Stimulated activated CD8-positive, alpha-beta memory T cell treated with anti-CD3 and anti-CD28 coated beads, Interleukin-4, amount 100 ng/mL, for 48 hours (primary cell): ENCODE results near the gene DENND1A.

ENCODE experiments used
- DNase-seq: peaks from one replicate; pipeline ENCODE4 v3.0.0-alpha.2; 2020

The DENND1A gene

GRCh38 chr9:123397975-123398374 is 532.0 kb downstream of the DENND1A start:
- no peak for DNase-seq

- no peak for DNase-seq
Observed at GRCh38 chr9:123395689-123396511, 534.0 kb downstream of the DENND1A start.

DNA sequence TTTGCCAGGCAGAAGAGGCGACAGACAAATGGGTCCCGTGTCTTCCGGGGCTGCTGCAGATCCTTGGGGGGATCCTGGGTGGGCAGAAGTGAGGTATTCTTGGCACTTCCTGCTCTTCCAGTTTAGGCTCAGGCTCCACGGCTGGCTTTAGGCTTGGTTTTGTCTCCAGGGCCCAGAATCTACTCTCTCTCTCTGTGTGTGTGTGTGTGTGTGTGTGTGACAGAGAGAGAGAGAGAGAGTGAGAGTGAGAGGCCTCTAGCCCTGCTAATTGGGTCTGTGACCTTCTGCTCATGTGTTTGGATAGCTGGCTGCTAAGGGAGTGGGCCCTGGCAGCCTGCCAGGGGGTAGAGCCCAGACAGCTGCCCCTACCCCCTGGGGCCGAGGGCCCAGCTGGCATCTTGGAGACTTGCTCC is 534.6 kb downstream of the DENND1A start:
- DNase-seq = no peak

DNA sequence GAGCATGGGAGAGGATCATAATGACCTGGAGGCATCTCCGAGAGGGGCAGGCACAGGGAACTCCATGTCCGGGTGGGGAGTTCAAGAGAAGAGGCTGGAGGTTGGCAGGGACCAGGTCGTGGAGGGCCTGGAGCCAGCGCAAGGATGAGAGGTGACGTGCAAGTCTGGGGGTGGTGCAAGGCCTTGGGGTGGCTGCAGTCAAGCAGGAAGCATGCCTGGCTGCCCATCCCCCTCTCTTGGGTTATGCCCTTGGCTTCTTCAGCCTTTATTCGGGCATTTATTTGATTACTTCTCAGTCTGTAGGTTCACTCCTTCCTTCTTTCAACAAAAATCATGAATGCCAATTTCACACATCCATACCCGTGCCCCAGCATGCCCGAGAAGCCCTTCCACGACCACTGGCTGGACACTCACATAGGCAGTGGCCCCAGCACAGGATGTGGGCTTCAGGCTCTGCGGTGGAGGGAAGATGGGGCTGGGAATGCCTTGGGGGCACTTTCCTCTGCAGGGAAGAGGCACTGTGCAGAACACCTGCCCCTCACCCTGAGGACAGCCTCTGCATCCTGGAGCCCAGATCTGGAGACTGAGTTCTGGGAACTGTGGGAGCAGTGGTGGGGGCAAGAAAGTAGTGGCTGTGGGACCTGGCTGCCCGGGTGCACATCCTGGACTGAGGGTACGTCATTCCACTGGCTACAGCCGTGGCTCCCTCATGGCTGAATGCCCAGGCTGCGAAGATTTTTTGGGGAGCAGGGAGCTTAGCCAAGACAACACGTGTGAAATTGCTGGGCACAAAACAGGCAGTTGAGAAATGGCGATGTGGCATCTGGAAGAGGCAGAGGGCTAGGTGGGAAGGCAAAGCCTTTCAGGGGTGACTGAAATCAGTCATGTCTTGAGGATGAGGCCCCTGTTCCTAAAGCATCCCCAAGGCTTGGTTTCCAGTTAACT is 535.4 kb downstream of the DENND1A start:
- DNase-seq = no peak

GRCh38 chr9:123392802-123393201 is 537.1 kb downstream of the DENND1A start:
- DNase-seq = no peak

GRCh38 chr9:123391946-123392345 is 538.0 kb downstream of the DENND1A start:
- no peak for DNase-seq

DNA sequence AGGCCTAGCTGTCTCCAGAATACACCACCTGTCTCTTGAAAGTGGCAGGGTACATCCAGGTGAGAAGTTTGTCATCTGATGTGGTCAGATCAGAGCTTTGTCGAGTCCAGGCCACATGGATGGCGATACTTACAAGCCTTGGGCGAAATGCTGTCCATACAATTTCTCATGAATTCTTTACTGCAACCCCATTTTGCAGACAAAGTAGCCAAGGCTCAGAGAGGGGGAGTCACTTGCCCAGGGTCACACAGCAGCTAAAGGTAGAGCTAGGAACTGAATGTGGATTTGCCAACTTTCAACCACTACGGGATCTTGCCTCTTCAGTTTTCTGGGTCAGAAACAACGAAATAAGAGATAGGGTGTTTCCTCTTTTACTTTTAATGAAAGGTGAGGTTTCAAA is 538.7 kb downstream of the DENND1A start:
- no peak for DNase-seq

DNA sequence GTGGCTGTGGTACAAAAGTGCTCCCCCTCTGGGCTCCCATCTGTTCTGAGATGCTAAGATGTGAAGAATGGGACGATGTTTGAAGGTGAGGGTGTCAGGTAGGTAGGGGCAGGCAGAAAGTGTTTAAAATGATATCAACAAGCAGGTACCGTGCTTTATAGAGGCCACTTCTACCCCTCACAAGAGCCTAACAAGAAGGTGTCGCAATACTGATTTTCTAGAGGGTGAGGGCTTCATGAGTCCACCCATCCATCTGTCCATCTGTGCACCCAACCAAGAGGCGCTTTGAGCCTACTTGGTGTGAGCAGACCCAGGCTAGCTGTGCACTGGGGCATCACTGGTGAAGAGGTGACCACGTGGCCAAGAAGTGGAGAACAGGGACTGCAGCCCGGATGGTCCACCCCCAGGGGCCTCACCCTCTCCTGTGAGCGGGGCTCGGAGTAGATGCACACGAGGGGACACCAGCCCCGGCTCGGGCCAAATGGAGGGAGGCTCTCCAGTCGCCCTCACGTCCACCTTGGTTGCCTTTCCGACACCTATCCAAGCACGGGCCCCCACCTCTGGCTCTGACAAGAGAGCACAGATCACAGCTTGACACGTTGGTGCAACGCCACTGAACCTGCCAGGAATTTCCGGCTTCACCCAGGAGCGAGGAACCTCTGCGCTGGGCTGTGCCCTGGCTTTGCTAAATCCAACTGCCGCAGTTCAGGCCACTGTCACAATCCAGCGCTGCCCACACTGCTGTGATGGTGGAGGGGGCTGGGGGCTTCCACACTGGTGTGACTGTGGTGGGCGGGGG is 539.4 kb downstream of the DENND1A start:
- no peak for DNase-seq

- DNase-seq = no peak
Observed at GRCh38 chr9:123389698-123390097, 540.2 kb downstream of the DENND1A start.

DNA sequence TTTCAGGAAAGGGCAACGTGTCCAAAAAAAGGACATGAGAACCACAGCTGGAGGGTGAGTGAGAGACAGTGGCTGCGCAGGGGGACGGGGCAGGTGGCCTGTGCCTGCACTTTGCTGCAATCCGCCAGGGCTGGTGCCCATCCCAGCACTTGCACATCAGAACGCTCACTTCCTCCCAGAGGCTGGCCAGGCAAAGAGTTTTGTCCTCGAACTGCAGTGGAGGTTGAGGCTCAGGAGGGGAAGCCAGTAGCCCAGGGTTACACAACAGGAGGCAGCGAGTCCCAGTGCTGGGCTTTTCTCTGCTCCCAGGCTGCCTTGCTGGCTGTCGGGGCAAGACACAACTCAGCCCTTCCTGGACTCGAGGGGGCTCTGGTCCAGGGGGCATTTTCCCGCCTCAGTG is 540.9 kb downstream of the DENND1A start:
- DNase-seq = no peak

- DNase-seq = no peak
Observed at GRCh38 chr9:123387686-123388085, 542.2 kb downstream of the DENND1A start.

- no peak for DNase-seq
Observed at GRCh38 chr9:123383512-123384170, 546.3 kb downstream of the DENND1A start.

DNA sequence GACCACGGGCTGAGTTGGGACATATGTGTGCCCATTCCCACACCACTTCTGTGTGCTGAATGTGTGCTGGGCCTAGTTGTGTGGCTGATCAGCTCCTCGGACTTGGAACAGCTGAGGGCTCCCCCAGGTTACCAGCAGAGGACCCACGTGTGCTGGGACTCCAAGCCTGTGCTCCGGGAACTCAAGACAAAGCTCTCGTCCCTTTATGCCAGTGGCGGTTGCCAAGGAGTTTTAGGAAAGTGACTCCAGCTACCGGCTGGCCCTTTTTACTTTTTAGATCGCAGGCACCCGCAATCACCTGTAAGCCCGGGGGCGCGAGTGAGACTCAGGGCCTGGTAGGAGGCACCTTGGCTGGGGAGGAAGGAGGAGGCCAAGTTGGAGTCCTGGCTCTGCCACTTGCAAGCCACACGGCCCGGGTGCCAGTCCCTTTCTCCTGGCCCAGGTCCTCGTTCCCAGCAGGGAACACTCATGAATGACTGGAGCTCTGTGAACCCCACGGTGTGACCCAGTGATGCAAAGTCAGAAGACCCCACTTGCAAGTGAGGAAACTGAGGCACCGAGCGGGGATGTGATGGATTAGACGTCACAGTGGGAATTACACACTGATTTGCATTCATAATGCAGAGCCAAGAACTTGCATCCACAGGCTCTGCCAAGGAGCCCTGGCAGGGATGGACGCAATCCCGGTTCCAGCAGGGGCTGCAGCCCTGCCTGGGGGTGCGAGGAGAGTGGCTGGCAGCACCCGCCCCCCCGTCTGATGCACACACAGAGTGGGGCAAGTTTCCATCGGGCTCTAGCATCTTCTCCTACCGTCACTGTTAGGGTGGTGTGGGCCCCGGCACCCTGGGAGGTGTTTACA is 547.0 kb downstream of the DENND1A start:
- DNase-seq = no peak

- DNase-seq = no peak
Observed at GRCh38 chr9:123380852-123381705, 548.8 kb downstream of the DENND1A start.

DNA sequence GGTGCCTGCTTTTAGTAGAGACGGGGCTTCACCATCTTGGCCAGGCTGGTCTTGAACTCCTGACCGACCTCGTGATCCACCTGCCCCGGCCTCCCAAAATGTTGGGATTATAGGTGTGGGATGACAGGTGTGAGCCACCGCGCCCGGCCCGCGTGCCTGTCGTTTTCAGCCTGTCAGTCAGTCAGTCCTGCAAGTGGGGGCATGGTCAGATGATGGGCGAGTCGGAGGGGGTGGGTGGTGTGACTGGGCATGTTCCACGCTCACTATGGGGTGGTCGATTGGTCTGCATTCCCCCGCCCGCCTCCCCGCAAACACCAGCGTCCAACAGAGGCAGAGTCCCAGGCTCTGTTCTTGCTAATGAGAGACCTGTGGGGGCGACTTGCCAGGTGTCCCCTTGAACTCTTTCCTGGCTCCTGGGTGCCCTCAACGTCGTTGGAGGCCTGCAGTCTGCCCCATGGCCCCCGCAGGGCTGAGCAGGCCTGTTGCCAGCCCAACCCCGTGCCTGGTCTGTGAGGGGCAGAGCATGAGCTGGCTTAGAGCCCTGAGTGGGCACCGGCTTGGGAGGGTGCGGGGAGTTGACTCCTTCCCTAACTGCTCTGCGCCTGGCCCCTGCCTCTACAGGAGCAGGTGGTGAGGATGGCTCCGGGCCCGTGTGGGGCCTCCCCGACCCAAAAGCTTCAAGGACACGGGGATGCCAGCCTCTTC is 550.8 kb downstream of the DENND1A start:
- no peak for DNase-seq

GRCh38 chr9:123378025-123378424 is 551.9 kb downstream of the DENND1A start:
- no peak for DNase-seq

- DNase-seq = no peak
Observed at GRCh38 chr9:123377211-123377971, 552.5 kb downstream of the DENND1A start.

- DNase-seq = no peak
Observed at GRCh38 chr9:123376218-123377071, 553.5 kb downstream of the DENND1A start.
